ENCODE results near the gene MMP12.
"Not testable (repeated sequence)": the region's sequence is repeated elsewhere in the genome, so short reads cannot be mapped to it uniquely, and the experiment has no call there.

MMP12 gene

DNA sequence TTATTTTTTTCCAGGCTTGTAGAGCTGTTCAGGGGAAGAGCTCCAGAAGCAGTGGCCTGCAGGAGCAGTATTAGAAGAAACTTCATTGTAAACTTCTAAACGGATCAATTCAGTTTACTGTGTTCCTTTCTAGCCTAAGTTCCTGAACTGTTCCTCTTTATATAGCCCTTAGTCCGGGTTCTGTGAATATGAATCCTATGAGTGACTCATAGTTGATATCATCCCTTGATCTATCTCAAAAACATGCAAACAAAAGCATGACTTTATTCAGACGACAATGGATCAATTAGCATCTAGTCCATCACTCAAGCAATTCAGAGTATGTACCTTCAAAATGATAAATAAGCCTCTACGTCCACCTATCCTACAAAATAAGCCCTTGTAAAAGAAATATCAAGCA is at the start of gene MMP12:
Gene MMP12 (minus strand): TSS at position 131 of the 400 bp plus-strand sequence. CDS start 45 bp downstream, at position 86.
- DNase-seq: no peak

DNA sequence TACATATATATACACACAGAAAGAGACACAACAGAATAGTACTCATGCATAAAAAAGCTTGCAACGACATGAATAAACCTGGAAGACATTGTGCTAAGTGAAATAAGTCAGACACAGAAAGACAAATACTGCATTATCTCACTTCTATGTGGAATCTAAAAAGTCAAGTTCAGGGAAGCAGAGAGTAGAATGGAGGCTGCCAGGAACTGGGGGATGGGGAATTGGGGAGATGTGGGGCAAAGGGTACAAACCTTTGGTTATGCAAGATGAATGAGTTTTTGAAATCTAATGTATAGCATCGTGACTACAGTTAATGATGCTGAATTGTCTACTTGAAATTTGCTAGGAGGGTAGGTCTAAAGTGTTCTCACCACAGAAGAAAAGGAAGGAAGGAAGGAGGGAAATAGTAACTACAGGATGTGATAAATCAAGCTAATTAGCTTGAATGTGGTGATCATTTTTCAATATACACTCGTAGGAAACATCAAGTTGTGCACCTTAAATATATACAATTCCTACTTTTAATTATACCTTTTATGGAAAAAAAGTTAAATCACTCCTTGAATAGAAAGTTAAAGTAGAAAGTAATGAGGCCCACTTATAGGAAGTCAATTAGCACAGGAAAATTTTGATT is 46.9 kb upstream of the MMP12 start:
- no peak for DNase-seq

DNA sequence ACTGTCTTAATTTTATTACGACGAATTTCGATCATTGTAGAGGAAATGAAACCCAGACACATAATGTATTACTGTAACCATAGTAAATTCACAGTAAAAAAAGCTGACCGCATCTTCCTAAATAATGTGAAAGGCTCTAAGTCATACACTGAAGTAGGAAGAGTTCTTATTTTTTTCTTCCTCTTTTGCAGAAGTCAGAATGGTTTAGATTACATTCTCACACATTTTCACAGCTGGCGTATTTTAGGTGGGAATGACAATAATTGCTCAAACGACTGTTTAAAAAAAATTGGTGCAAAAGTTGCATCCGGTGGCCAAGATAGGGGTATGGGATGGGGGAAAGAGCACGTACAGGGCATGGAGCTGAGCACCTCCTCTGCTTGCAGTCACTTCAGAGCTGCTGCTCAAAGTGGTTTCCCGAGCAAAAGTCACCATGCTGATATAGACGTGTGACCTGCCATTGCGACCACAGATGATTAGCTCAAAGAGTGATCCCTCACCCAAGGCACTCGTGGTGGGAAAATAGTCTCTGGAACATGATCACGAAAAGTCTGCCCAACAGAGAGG is 45.4 kb upstream of the MMP12 start:
- DNase-seq: no peak

DNA sequence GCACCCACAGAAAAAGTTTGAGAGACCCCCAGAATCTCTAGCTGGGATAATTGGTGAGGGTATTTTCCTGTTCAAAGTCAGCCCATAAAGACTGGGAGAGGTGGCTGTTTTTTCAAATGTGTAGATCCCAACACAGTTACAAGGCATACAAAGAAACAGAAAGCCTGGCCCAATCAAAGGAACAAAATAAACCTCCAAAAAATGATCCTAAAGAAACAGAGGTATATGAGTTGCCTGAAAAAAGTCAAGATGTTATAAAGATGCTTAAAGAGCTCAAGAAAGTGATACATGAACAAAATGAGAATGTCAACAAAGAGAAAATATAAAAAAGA is 40.2 kb upstream of the MMP12 start:
- DNase-seq: no peak

DNA sequence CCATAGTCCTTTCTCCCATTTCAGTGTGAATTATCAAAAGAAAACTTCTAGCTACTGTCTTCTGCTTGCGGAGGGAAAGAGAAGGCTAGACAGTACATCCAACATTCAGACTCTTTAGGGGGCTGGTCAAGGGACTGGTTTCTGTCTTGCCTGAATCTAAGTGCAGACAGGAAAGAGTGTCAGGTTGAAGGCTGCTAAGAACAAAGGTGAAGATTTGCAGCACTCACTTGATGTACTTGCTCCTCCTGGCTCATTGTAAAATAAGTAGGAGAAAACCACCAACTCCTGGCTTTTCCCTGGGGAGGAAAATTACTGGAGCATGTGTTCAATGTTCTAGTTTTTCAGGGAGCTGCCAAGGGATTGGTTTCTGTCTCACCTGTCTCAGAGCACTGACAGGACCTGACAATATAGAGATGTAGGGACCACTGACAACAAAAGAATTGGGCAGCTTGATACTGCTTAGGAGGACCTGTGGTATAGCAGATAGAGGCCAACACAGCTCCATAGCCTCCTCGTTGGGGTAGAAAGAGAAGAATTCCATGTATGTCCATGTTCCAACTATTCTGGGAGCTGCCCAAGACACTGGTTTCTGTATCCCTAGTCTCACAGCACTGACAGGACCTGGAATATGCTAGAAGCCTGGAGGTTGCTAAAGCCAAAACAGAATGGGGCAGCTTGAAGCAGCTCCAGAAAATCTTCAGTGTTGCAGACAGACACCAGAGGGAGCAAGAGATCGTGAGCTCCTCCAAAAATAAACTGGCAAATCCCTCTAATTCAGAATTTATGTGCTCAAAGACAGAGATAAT is 39.7 kb upstream of the MMP12 start:
- DNase-seq: no peak

DNA sequence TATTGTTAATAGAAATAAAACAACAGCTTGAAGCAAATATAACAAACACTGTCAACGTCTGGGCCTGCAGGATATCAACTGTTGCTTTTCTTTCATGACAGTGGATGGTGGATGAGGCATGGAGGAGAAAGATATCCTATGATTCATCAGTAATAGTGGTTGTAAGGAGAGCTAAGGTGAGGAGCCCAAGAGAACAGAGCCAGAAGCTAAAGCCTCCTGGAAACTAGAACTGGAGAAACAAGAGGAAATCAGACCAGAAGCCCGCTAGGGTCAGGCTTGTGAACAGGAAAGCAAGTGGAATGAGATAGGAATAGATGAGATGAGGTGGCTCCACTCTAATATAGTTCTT is 37.7 kb upstream of the MMP12 start:
- no peak for DNase-seq

DNA sequence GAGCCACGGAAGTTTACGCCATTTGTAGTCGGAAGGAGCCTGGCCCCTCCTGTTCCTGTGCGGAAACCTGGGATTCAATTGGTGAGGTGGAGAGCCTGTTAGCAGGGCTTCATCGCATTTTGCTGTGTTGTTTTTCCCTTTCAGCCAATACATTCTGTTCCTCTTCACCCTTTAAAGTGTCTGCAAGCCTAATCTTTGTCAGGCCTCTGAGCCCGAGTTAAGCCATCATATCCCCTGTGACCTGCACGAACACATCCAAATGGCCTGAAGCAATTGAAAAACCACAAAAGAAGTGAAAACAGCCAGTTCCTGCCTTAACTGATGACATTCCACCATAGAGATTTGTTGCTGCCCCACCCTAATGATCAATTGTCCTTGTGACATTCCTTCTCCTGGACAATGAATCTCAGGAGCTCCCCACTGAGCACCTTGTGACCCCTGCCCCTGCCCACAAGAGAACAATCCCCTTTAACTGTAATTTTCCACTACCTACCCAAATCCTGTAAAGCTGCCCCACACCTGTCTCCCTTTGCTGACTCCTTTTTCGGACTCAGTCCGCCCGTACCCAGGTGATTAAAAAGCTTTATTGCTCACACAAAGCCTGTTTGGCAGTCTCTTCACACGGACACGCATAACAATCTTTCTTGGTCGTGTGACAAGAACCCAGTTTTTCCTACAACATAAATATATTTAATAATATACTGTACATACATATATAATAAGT is 37.1 kb upstream of the MMP12 start:
- DNase-seq: no peak

DNA sequence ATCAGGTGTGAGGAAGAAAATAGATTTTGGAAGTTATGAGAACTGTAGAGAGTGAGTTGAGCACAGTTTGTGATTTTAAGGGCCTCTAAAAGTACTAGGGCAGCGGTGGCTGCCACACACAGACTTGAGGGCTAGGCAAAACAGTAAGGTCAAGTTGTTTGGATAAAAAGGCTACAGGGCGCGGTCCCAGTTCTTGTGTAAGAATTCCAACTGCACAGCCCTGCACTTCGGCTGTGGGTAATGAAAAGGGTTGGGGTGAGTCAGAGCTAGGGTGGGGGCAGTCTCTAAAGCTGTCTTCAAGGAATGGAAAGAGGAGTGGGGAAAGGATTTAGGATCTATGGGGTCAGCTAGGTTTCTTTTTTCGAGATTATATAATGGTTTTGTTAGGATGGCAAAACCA is 31.1 kb upstream of the MMP12 start:
- DNase-seq: not testable (repeated sequence)

DNA sequence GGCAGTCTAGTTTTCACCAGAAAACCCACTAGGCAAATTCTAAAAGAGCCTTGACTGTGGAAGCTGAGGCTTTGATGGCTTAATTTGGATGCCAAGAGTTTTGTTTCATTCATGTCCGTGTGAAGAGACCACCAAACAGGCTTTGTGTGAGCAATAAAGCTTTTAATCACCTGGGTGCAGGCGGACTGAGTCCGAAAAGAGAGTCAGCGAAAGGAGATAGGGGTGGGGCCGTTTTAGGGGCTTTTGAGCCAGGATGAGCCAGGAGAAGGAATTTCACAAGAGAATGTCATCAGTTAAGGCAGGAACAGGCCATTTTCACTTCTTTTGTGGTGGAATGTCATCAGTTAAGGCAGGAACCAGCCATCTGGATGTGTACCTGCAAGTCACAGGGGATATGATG is 29.1 kb upstream of the MMP12 start:
- DNase-seq: not testable (repeated sequence)

DNA sequence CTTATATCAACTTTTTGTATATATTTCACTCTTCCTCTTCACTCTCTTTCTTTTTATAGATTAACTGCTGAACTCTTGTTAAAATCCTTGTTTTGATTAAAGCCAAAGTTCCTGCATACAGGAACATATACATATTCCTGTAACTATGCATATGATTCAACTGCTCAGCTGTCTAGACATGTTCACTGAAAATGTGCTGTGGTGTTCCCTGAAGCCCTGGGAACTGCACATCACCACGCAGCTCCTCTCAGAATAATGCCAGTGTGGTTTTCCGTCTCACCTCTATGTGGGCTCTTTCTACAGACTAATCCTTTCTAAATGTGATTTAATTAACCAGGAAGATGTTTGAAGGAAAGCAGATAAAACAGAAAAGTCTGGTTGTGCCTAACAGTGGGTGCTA is 25.6 kb upstream of the MMP12 start:
- no peak for DNase-seq

DNA sequence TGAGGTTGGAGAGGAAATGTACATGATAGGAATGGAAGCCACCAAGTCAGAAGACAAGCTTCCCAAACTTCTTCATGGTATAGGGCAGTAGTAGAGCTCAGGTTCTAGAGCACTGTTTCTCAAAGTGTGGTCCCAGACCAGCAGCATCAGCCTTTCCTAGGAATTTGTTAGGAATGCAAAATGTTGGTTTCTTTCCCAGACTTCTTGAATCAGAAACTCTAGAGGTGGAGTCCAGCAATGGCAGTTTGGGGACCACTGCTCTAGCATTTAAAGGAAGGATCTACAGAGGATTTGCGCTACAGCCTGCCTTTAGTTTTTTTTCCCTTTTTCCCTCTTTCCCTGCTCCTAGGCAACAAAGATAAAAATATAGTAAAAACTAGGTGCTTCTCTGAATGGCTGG is 17.0 kb upstream of the MMP12 start:
- no peak for DNase-seq

DNA sequence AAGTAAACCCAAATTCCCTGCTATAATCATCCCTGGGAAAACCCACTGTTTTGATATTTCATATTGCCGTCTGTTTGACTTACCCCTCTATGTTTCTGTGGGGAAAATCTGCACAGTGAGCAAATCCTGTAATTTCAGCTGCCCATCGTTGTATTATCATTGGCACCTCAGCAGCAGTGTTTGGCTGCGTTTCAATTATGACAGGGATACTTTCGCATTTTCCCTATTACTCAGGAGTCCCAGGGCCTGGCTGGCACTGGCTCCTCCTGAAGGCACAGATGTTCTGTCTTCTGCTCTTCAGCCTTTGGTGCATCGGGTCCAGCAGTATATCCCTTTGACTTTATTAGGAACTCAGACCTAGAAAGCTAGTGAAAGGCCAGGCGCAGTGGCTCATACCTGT is 12.2 kb upstream of the MMP12 start:
- no peak for DNase-seq

DNA sequence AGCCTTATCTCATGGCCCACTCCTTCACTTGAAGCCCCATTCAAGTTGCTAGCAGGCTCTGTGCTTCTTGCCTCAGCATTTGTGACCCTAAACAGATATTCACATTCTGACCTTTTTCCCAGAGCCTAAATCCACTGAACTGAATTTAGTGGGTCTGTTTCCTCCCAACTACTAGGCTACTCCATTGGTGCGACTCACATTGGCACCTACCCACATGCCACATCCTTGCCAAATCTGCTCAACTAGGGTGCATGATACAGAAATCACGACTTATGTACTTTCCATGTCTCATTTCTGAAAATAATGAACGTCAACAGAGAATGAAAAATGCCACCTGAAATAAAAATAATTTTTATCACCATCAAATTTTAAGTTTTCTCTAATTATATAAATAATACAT is 8.4 kb upstream of the MMP12 start:
- no peak for DNase-seq

DNA sequence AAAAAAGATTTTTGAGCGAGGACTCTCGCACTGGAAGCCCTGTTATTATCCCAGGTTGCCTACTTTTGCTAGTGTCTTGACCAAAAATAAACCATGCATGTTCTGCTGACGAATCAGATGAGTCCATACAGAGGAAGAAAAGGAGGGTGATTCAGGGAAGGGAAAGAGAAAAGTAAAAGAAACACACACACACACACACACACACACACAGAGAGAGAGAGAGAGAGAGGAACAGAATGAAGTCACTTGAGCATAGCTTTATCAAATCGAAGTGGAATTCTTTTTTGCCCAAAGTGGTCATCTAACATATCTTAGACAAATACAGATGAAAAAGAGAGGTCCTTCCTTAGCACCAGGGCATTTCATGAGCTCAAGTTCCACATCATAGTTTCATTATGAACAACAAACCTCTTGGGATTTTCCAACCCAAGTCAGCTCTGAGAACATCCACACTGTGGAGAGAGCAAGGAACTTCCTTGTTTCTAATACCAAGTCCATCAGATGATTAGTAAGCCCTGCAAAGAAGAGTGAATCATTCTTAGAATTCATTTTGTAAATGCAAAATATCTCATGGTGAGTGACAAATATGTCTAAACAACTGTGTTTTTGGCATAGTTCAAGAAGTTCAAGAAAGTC is 7.7 kb upstream of the MMP12 start:
- DNase-seq: no peak

DNA sequence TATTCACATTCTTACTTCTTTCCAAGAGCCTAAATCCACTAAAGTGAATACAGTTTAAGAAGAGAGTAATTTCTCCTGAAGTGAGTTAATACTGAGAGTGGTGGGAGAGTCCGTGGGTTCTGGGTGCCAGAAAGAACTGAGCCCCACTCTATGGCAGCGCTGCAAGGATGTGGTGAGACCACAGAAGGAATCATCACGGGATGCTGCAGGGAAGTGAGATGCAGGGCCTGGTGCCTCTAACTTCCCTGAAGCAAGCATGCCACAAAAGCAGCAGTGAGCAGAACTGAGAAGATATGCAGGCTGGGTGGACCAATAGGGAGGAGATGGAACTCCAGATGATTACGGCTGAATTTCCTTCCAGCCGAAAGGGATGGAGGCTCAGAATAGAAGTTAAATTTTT is 5.0 kb upstream of the MMP12 start:
- DNase-seq: no peak

DNA sequence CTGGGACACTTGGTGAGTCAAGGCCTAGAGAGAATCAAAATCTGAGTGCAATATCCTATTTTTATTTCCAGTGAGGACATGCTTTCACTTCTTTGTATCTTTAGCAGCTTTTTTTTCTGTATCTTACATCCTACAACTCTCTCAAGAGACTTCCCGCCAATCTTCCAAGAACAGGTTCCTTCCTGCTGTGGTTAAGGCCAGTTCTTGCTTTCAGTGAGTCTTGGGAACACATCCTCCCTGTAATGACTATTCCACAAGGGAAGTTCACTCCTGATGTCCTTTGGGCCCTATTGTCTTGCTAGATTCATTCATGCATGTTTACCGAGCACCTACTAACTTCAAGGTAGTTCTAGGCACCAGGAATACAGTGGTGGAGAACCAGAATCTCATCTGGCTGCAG is 3.8 kb upstream of the MMP12 start:
- no peak for DNase-seq

DNA sequence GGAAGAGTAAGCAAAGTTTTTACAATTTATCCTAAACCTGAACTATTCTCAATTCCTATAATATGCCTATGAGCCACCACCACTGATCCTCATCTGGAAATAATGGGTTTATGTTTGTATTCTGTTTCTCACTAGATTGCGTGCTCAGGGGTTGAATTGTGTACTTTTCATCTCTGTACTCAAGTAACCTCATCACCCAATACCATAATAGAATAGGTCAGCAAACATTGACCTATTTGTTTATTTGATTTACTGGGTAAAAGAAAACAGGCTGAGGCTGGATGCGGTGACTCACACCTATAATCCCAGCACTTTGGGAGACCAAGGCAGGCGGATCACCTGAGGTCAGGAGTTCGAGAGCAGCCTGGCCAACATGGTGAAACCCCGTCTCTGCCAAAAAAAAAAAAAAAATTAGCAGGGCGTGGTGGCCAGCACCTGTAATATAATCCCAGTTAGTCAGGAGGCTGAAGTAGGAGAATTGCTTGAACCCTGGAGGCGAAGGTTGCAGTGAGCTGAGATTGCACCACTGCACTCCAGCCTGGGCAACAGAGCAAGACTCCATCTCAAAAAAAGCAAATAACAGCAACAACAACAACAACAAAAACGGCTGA is 5.3 kb downstream of the MMP12 start:
- DNase-seq: not testable (repeated sequence)

DNA sequence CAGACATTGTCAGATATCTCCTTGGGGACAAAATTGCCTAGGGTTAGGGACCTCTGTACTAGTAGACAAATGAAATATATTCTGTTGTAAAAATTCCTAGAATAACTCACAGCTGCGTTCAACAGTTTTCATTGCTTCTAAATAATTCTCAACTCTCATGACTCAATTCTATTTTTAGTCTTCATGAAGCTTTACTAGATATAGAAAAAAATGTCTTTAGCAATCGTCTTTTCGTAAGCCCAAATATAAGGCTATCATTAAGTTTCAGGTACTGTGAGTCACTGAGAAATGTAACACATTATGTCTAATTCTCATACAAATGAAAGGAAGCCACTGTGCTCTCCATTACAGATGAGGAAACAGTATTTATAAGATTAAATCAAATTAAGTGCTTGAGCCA is 6.4 kb downstream of the MMP12 start:
- DNase-seq: no peak

DNA sequence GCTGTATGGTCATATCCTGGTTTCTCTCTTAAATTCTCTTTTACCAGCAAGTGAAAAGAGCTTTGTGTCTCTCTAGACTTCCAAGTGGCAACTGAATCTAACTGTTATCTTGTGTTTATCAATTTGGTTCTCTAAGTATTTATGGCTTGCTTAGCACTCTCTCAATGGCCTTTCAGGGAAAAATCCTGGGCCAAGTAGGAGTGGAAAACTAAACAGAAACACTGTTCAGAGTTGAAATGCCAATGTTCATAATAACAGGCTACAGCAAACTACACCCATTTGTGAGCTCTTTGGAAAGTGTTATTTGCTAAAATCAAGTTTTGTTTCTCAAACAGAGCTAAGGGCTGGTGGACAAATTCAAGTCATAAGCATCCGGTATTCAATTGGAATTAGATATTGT is 10.1 kb downstream of the MMP12 start:
- no peak for DNase-seq

DNA sequence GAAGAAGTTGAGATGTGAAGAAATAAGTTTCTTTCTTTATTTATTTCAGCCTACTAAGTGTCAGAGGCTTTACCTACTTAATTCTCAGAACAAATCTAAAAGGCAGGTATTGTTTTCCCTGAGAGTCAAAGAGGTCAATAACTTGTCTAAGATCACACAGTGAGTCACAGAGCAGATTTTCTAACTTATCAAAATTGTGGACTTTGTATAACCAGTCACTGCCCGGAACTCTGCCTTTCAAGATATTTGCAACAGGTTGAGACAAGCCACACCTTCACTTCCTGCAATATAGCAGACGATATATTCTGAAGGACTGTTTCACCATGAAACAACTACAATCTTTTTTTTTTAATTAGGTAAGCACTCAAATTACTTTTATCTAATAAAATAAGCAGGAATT is 20.8 kb downstream of the MMP12 start:
- DNase-seq: no peak

DNA sequence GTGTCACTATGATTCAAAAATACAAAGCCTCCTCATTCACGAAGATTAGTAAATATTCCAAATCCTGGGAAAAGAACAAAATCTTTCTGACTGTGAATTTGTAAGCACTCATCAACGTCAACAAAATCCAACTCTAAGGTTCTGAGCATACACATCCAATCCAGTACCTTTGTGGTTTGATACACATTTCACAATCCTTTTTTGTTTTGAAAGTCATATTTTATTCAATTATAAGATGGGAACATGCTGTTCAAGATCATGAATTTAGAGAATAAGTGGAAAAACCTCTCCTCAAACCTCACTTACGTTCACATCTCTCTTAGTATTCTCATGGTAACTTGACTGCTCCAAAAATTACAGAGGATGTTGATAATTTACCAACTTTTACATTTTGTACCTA is 21.7 kb downstream of the MMP12 start:
- no peak for DNase-seq

DNA sequence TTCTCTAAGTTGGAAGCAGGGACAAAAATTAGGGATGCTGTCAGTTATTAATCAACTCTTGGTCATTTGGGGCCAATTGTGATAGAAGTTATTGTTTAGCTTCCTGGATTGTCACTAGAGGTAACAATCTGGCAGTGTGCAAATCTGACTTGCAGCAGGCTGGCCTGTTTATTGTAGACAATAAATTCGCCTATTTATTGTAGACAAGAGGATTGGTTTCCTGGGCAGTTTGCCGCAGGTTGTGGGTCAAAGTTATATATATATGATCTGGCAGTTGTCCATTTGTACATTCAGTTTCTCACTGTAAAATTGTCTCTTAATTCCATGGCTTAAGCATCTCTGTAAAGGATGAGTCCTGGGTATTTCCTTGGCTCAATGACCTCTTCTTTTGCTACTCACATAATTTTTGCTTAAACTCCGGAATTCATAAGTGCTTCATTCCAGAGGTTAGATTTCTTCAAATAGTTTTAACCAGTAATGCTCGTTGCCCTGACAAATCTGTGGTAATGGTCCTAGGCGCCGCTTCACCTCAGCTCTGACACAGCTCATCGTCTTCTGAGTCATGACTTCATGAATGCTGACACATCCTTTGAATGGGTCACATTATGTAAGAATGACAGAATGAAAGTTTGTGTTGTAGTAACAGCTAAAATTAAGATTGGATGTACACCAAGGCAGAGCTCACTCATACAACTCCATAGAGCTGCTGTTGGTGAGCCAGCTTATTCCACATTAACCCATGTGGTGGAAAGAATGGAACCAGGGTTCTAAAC is 23.6 kb downstream of the MMP12 start:
- no peak for DNase-seq

All from NCI-H187 treated with DMSO at 0.1 percent for 48 hours (cell line).